OCI-LY7 (cell line): ENCODE measurements around the gene BICC1.

Experiments
- CTCF ChIP-seq: fragments of 200-600 bp; sonication (generic); conservative IDR thresholded peaks from 2 replicates; pipeline ENCODE4 v1.5.1; 2014; ENCODE audit warnings: mild to moderate bottlenecking, antibody characterized with exemption, low read length, moderate library complexity, mixed read lengths
- EZH2phosphoT487 ChIP-seq: fragments of 200-600 bp; sonication (generic); IDR thresholded peaks from 2 replicates; pipeline ENCODE4 v1.6.1; 2018; ENCODE audit warnings: low read depth, borderline replicate concordance, mild to moderate bottlenecking, mixed run types, antibody characterized with exemption, low read length, moderate library complexity, mixed read lengths

DNA sequence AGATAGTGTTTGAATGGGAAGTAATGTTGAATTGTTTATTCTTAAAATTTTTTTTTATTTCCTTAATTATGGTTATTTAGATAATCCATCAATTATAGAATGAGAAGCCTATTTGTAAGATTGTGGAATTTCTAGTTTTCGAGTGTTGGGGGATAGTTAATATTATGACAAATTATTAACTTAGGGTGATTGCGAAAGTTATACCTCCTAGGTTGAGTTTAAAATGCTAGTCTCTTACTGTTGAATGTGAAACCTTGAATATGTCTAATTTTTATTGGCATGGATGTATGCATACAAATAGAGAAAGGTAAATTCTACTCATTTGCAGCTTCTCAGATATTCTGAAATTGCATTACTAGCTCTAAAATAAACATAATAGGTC, 43.2 kb downstream of the BICC1 start:
- TF ChIP-seq CTCF: no peak
- TF ChIP-seq EZH2phosphoT487: no peak
